GM10266 (cell line): ENCODE results near the gene MAPK8IP1.

ENCODE experiments used
- DNase-seq: peaks from one replicate; pipeline ENCODE4 v3.0.0; 2012; ENCODE audit errors: extremely low spot score
- CTCF ChIP-seq: IDR thresholded peaks from 2 replicates; pipeline ENCODE4 v1.5.1; 2012; ENCODE audit warnings: mild to moderate bottlenecking, low read depth; ENCODE audit not compliant: control insufficient read depth, insufficient read depth; ENCODE audit errors: missing control alignments

The MAPK8IP1 gene

GRCh38 chr11:45945397-45945999 lies 60.0 kb downstream of the MAPK8IP1 start:
- TF ChIP-seq CTCF, result no peak
- no peak for DNase-seq

- DNase-seq, result no peak
- no peak for TF ChIP-seq CTCF
Measured at GRCh38 chr11:45947885-45948284, 62.4 kb downstream of the MAPK8IP1 start.

- no peak for DNase-seq
- TF ChIP-seq CTCF, result no peak
Measured at GRCh38 chr11:45948356-45948755, 62.9 kb downstream of the MAPK8IP1 start.

GRCh38 chr11:45949992-45950407 lies 64.5 kb downstream of the MAPK8IP1 start:
- TF ChIP-seq CTCF, result no peak
- DNase-seq, result no peak
